GM12892 (cell line): ENCODE data around the gene CCDC13.

Experiments
- POLR2A ChIP-seq: IDR thresholded peaks from 2 replicates; pipeline ENCODE4 v1.6.1; 2011; ENCODE audit warnings: low read depth, low read length, control low read depth
- POLR2AphosphoS5 ChIP-seq: IDR thresholded peaks from 2 replicates; pipeline ENCODE4 v1.6.1; 2011; ENCODE audit warnings: low read depth, low read length, control low read depth

- TF ChIP-seq POLR2A: no peak
- no peak for TF ChIP-seq POLR2AphosphoS5
These were observed 17.1 kb downstream of the CCDC13 start for GRCh38 chr3:42755681-42756578.
